ENCODE measurements around the gene ANKRD39. TPM values are rescaled to one million over a fixed set of nuclear protein-coding genes. Genes with fewer than 3 reads are reported as not detected.

ANKRD39 gene
- total and polyA plus RNA-seq, 10 of the 15 experiments (the other 5 are each of a cell fraction or from before 2014, with no cell fraction given), result 7.4 to 36.2 (median 23.7) TPM

GRCh38 chr2:96804986-96805385, 52.8 kb downstream of the ANKRD39 start (continued):
- TF ChIP-seq, protein P1, sequence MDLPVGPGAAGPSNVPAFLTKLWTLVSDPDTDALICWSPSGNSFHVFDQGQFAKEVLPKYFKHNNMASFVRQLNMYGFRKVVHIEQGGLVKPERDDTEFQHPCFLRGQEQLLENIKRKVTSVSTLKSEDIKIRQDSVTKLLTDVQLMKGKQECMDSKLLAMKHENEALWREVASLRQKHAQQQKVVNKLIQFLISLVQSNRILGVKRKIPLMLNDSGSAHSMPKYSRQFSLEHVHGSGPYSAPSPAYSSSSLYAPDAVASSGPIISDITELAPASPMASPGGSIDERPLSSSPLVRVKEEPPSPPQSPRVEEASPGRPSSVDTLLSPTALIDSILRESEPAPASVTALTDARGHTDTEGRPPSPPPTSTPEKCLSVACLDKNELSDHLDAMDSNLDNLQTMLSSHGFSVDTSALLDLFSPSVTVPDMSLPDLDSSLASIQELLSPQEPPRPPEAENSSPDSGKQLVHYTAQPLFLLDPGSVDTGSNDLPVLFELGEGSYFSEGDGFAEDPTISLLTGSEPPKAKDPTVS (IDR thresholded peaks at IDR 0.05; ENCODE audit: low read depth, low read length), result no peak
- TF ChIP-seq, protein P2, sequence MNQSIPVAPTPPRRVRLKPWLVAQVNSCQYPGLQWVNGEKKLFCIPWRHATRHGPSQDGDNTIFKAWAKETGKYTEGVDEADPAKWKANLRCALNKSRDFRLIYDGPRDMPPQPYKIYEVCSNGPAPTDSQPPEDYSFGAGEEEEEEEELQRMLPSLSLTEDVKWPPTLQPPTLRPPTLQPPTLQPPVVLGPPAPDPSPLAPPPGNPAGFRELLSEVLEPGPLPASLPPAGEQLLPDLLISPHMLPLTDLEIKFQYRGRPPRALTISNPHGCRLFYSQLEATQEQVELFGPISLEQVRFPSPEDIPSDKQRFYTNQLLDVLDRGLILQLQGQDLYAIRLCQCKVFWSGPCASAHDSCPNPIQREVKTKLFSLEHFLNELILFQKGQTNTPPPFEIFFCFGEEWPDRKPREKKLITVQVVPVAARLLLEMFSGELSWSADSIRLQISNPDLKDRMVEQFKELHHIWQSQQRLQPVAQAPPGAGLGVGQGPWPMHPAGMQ (IDR thresholded peaks at IDR 0.05; ENCODE audit: borderline replicate concordance), result no peak
- TF ChIP-seq POU2F2 (IDR thresholded peaks at IDR 0.05; ENCODE audit: borderline replicate concordance, low read depth, low read length) (no peak), USF2 (IDR thresholded peaks at IDR 0.05; ENCODE audit: borderline replicate concordance, low read depth, low read length) (no peak), STAT3 (IDR thresholded peaks at IDR 0.05; ENCODE audit: low read depth, low read length) (no peak), ZNF207 (IDR thresholded peaks at IDR 0.05; ENCODE audit: borderline replicate concordance) (no peak), SREBF2 (IDR thresholded peaks at IDR 0.05; ENCODE audit: low read length) (no peak)

DNA sequence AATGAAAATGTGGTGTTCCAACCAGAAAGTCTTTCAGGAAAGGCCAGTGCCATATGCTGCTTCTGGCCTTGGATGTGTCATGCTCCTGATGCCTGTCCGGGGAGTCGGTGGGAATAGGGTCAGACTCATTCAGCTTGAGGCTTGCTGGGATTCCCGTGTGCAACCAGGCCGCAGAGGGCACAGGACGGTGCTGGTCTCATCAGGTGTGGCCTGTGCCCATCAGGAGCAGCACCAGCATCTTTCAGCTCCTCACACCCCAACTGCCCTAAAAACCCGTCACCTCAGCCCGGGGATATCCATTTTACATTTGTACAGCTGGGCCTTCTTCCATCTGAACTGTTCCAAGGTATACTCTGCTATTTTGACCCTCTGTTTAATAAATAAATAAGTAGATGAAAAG, 55.1 kb downstream of the ANKRD39 start:
- CTCF ChIA-PET, result interaction anchor here (0.8 to 2.6 kb wide), 6 partner anchors 10 to 209 kb away, joined by 3 to 12 read pairs (median 6); no protein-coding TSS in a partner anchor
- in situ Hi-C loops (cut with MboI), result no loop called here
- no peak overlapping the region for H2AFZ ChIP-seq (ENCODE audit: control insufficient read depth, low read depth, low read length)
- POLR2A ChIA-PET, result interaction anchor here (1.0 kb wide), 1 partner anchor 29 kb away, joined by 3 read pairs; no protein-coding TSS in a partner anchor
- no peaks in the 10 kb centered on the region for H3K79me2 ChIP-seq (ENCODE audit: control insufficient read depth, insufficient read depth, low read length)
- RAD21 ChIA-PET (ENCODE audit: unreplicated experiment), result interaction anchor here (0.6 to 2.0 kb wide), 4 partner anchors 12 to 245 kb away, joined by 3 to 6 read pairs (median 4); no protein-coding TSS in a partner anchor
- no peak for TF ChIP-seq ZSCAN29 (IDR thresholded peaks at IDR 0.05)
- TF ChIP-seq SREBF1 (IDR thresholded peaks at IDR 0.05; ENCODE audit: low read length), result no peak
- intact Hi-C loops (cut with micrococcal nuclease; ENCODE audit: unreplicated experiment), result loop anchor here (5.0 kb wide), 1 partner anchor 165 kb away; the partner anchor contains the start of gene KANSL3
- ATAC-seq, result no peak
- H3K4me3 ChIP-seq, result no peak overlapping the region
- no peak for FAIRE-seq
- H3K9ac ChIP-seq (ENCODE audit: control insufficient read depth, insufficient read depth, low read length), result no peak overlapping the region
- H4K20me1 ChIP-seq (ENCODE audit: control insufficient read depth, insufficient read depth), result no peaks in the 10 kb centered on the region
- WGBS (ENCODE audit: insufficient coverage, insufficient replicate concordance, low lambda C conversion rate, missing lambda C conversion rate), result 98% methylated on average over 7 of the region's 7 CpGs
- peaks cover 15 to 22% of the 10 kb centered on the region in 2 experiments for H3K36me3 ChIP-seq (ENCODE audit: control insufficient read depth in 2 of 2, insufficient read depth in 2 of 2, low read length in 1 of 2)
- no peak for DNase-seq (ENCODE audit: low read depth, low spot score)
- H3K4me1 ChIP-seq (ENCODE audit: control insufficient read depth, insufficient read depth, low read length), result peaks cover 22% of the 10 kb centered on the region
- H3K27me3 ChIP-seq (replicated peaks in 1 of 2; ENCODE audit: control insufficient read depth in 2 of 2, insufficient read depth in 2 of 2, low read length in 1 of 2), result no peaks in the 10 kb centered on the region
- no peaks in the 10 kb centered on the region for H3K9me3 ChIP-seq (replicated peaks; ENCODE audit: control insufficient read depth, insufficient read depth, low read length)
- SMC1A ChIA-PET (ENCODE audit: uncharacterized antibody, unreplicated experiment), result interaction anchor here (0.8 to 2.2 kb wide), 3 partner anchors 40 to 198 kb away, joined by 3 to 7 read pairs (median 3); no protein-coding TSS in a partner anchor
- no TSS peak for BruUV-seq (replicated peaks)
- H3K27ac ChIP-seq (ENCODE audit: control insufficient read depth, insufficient read depth), result peak overlapping the region; percentile 37; the same call in 1 of the 2 replicates
- H3K4me2 ChIP-seq (ENCODE audit: control insufficient read depth, insufficient read depth), result no peak overlapping the region

Measured in GM12878 (cell line).